Chondrocyte (in vitro differentiated cells): ENCODE data around the gene DPP8. TPM values are rescaled to one million over a fixed set of nuclear protein-coding genes. Genes with fewer than 3 reads are reported as not detected.

Experiments
- DNase-seq: peaks from one replicate; pipeline ENCODE4 v3.0.0; 2021; ENCODE audit warnings: mixed read lengths, low spot score
- H3K27ac Mint-ChIP-seq: one replicate; pipeline ENCODE4 v1.8.0; 2021; ENCODE audit warnings: mild to moderate bottlenecking, moderate library complexity, mixed read lengths; ENCODE audit not compliant: unreplicated experiment
- H3K27me3 Mint-ChIP-seq: 2 replicates; pipeline ENCODE4 v1.8.0; 2021; ENCODE audit warnings: low read depth, mixed read lengths
- H3K36me3 Mint-ChIP-seq: 2 replicates; pipeline ENCODE4 v1.8.0; 2021; ENCODE audit warnings: low read depth, mixed read lengths
- H3K4me1 Mint-ChIP-seq: 2 replicates; pipeline ENCODE4 v1.8.0; 2021; ENCODE audit warnings: low read depth, mild to moderate bottlenecking, mixed read lengths
- H3K4me3 Mint-ChIP-seq: one replicate; pipeline ENCODE4 v1.8.0; 2021; ENCODE audit warnings: mild to moderate bottlenecking, moderate library complexity, mixed read lengths; ENCODE audit not compliant: unreplicated experiment
- H3K9me3 Mint-ChIP-seq: 2 replicates; pipeline ENCODE4 v1.8.0; 2021; ENCODE audit warnings: low read depth, mixed read lengths
- total RNA-seq: library from RNA; stranded (reverse); gene quantifications from 3 replicates; pipeline ENCODE4 v1.2.1, GENCODE V29; 2021
- TF ChIP-seq, protein P1 (sequence below): fragments of 200-600 bp; sonication (generic); IDR thresholded peaks from 2 replicates; pipeline ENCODE4 v1.5.0; 2021; ENCODE audit warnings: antibody characterized with exemption, mild to moderate bottlenecking, moderate library complexity

Gene DPP8
- total RNA-seq, 1 donor from 2014 or later = 31.3 TPM

- TF ChIP-seq, protein P1, sequence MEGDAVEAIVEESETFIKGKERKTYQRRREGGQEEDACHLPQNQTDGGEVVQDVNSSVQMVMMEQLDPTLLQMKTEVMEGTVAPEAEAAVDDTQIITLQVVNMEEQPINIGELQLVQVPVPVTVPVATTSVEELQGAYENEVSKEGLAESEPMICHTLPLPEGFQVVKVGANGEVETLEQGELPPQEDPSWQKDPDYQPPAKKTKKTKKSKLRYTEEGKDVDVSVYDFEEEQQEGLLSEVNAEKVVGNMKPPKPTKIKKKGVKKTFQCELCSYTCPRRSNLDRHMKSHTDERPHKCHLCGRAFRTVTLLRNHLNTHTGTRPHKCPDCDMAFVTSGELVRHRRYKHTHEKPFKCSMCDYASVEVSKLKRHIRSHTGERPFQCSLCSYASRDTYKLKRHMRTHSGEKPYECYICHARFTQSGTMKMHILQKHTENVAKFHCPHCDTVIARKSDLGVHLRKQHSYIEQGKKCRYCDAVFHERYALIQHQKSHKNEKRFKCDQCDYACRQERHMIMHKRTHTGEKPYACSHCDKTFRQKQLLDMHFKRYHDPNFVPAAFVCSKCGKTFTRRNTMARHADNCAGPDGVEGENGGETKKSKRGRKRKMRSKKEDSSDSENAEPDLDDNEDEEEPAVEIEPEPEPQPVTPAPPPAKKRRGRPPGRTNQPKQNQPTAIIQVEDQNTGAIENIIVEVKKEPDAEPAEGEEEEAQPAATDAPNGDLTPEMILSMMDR = no peak
- H3K4me1 Mint-ChIP-seq = peaks cover 7% of the 10 kb centered on the region
- H3K4me3 Mint-ChIP-seq = no peak overlapping the region
- no peaks in the 10 kb centered on the region for H3K9me3 Mint-ChIP-seq
- no peaks in the 10 kb centered on the region for H3K27me3 Mint-ChIP-seq
- no peak overlapping the region for H3K27ac Mint-ChIP-seq
- H3K36me3 Mint-ChIP-seq = no peaks in the 10 kb centered on the region
- no peak for DNase-seq
Observed at GRCh38 chr15:65426216-65426853, 91.2 kb downstream of the DPP8 start.

DNA sequence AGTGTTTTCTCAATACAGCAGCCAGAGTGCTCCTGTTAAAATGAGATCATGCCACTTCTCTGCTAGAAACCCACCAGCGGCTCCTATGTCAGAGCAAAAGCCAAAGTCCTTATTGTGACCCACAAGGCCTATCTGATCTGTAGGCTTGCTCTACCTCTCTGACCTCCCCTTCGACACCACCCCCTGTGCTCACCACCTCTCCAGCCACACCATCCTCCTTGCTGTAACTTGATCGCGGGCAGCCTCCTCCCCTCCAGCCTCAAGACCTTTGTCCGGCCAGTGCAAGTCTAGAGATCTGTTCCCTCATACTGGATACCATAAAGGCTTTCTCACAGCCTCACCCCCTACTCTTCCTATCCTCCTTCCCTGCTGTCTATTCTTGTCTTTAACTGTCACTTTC, 92.8 kb downstream of the DPP8 start:
- Mint-ChIP-seq H3K4me1 (peaks cover 22% of the 10 kb centered on the region), H3K36me3 (peaks cover 1% of the 10 kb centered on the region), H3K9me3 (no peaks in the 10 kb centered on the region), H3K4me3 (no peak overlapping the region), H3K27me3 (no peaks in the 10 kb centered on the region), H3K27ac (no peak overlapping the region)
- TF ChIP-seq, protein P1 = no peak
- no peak for DNase-seq

DNA sequence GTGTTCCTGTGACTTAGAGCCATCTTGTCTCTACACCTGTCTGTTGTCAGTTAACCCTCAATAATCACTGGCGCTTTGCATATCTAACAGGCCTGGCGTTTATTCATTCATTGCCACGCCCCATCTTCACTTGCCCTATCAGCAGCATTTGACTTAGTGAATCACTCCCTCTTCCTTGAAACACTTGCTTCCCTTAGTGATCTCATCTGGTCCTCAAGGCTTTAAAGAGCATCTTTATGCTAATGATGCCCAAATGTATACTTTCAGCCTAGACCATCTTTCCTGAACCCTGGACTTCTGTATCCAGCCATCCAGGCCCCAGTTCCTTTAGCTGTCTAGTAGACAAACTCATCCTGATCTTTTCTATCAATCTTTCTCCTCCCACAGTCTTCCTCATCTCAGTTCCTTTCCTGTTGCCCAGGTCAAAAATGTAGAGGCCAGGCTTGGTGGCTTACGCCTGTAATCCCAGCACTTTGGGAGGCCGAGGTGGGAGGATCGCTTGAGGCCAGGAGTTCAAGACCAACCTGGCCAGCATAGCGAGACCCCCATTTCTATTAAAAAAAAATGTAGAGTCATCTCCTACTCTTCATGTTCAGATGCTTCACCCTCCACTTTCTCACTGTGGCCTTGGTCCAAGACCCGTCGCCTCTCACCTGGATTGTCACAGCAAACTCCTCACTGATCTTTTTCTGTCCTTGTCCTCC, 93.4 kb downstream of the DPP8 start:
- no peak for DNase-seq
- Mint-ChIP-seq H3K27ac (no peak overlapping the region), H3K4me3 (peak overlapping the region; percentile 9), H3K4me1 (peaks cover 26% of the 10 kb centered on the region), H3K9me3 (no peaks in the 10 kb centered on the region), H3K36me3 (peaks cover 1% of the 10 kb centered on the region), H3K27me3 (no peaks in the 10 kb centered on the region)
- TF ChIP-seq, protein P1 = no peak

GRCh38 chr15:65423150-65423975, 94.1 kb downstream of the DPP8 start:
- peaks cover 33% of the 10 kb centered on the region for H3K4me1 Mint-ChIP-seq
- H3K27me3 Mint-ChIP-seq = no peaks in the 10 kb centered on the region
- no peaks in the 10 kb centered on the region for H3K9me3 Mint-ChIP-seq

More at GRCh38 chr15:65423150-65423975, 94.1 kb downstream of the DPP8 start:
- peak overlapping the region; percentile 88 for H3K27ac Mint-ChIP-seq
- peaks cover 1% of the 10 kb centered on the region for H3K36me3 Mint-ChIP-seq
- DNase-seq = peak; percentile 42
- H3K4me3 Mint-ChIP-seq = peak overlapping the region; percentile 88
- TF ChIP-seq, protein P1 = no peak
